NOMO-1 (cell line): ENCODE results near the gene NCKAP5.

Experiments used
- DNase-seq, 2 experiments: peaks; one replicate each; lab custom pipeline; 2025; ENCODE audit not compliant: unreplicated experiment in 2 of 2; lab: John Stamatoyannopoulos, UW

NCKAP5 gene

DNA sequence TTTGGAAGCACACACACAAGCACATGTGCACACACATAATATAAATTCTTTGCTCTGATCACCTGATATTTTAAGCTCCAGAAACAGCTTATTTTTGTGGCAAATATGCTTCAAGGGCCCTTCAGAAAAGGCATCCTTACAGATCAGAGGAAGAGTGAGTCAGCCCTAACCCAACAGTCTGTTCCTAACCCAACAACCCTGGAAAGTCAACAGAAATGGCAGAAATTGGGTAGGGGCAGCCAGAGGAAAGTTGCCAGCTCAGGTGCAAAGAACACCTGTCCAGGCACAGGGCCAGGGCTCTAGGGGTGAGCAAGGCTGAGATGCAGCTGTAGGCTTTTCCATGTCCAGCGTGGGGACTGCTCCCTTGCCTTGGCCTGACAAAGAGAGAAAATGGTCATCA lies 6.4 kb upstream of the NCKAP5 start:
- DNase-seq, result no peak

DNA sequence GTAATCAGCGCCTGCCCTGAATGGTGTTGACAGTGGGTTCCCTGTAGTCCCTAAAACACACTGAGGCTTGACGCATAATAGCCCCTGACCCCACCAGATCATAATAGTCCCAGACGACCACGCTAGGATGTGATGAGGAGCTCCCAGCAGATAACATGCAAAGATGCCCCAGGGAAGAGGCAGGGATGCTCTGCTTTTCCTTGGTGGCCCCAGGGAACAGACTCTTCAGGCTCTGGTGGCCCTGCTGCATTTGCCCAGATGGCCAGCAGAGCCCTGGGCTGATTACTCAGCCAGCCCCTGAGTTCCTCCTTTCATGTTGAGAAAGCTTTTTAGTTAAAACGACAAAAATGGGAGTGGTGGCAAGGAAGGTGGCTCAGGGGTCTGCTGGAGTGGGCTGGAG lies 5.9 kb upstream of the NCKAP5 start:
- no peak for DNase-seq

DNA sequence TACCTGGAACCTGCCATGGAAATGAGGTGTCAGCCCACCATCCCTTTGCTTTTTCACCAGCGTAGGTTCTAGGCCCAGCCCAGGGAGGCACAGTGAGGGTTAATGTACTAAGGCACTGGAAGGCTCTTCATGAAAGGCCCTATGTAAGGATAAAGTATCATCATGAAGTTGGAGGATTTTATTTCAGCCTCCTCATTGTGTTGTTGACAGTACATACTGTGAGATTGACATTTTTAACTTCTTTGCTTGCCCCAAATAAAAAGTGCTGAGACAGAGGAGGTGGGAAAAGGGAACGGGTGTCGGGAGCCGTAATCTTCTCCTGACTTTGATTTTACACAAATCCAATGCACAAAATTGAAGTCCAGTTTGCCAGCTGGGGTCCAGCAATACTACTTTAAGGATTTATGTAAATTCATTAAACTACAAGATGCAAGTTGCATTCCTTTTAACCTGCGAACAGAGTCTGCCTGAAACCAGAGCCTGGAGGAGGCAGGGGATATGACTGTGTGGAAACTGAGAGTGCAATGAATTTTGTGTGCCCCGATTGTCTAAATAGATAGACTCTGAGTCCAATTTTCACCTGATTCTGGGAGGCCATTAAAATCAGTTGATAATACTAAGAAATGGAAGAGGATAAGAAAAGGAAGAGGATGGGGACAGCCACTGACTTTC lies 5.4 kb upstream of the NCKAP5 start:
- no peak for DNase-seq

DNA sequence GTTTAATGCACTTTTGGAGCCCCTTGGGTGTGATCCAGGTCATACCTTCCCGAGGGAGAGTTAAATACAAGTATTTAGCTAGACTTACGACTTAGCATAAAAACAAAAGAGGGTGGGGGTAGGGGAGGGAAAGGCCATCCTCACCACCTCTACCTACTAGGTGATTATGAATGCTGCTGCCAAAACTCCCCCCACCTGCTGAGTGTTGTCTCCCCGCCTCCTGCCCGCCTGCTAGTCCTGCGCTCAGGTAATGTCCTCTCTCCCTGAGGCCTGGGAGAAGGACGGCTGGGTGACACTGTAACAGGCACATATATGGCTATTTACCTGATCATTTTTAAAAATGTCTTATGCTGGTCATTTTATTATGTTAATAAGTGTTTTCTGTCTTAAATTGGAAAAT lies 3.0 kb upstream of the NCKAP5 start:
- no peak for DNase-seq

DNA sequence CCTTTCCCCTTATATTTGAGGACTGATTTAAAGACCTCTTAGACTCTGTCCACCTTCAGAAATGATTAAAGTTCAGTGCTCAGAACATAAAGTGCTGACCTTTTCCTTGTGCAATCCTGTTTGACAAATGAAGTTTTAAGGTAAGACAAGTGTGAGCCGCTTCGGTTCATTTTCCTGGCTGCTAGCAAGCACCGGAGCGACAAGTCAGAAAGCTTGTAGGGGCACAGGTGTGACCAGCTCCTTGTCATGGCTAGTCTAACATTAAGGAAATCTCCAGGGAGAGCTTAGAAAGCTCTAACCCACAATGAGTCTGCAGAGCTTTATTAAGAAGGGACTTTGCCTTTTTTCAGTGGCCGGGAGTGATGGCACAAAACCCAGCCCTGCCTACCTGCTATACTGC lies 2.3 kb upstream of the NCKAP5 start:
- DNase-seq, result no peak

DNA sequence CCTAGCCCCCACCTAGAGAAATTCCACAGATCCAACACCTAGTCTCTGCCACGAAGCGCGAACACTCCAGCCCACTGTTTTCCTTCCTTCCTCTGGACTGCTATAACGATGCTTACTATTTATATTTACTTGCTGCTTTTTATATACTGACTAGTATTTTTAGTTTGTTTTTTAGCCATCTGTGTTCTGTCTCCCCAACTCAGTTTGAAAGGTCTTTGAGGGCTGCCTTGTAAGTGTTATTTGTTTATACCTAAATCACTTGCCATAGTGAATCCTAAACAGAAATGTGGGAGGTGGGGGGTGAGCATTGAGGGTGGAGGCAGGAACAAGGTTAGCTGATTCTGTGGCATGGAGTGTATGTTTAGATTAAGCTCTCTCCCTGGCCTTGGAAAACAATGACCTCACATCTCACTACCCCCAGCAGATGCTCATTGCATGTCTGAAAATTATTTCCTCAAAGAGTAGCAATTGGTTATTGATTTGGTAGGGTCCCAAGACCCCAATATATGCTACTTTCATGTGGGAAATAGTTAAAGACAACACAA lies 1.1 kb upstream of the NCKAP5 start:
- no peak for DNase-seq

DNA sequence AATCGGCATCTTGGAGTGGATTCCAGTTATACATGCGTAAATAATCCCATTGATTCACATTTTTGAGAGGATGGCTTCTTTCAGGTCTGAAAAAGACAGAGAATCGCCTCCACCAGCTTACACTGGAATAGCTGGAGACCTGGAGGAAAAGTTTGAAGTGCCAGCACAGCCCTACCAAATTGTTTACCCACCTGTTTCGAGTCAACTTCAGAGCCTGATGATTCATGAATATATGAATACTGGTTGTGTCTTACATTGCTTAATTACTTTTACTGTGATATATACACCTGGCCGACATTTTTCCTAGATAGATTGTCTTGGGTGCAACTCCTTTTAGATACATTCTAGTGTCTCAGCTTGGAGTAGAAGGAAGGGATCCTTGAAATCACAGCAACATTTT lies 335 bp upstream of the NCKAP5 start:
- DNase-seq, result no peak

DNA sequence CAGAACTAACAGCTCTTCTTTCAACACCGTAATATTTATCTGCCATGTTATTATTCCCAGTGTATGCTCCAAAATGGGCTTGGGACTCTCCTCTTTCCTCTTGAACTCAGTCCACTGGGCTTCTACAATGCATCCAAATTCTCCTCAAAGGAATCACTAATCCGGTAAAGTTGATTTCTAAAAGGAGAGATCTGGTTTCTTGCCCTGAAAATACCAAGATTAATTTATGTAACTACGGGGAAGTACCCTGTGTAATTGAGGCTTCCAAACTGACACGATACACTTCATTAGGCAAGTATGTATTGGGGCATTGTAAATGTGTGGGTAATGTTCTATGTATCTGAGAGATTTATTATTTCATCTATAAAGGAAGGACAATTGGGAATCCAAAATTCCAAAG lies 5.7 kb downstream of the NCKAP5 start:
- no peak for DNase-seq

DNA sequence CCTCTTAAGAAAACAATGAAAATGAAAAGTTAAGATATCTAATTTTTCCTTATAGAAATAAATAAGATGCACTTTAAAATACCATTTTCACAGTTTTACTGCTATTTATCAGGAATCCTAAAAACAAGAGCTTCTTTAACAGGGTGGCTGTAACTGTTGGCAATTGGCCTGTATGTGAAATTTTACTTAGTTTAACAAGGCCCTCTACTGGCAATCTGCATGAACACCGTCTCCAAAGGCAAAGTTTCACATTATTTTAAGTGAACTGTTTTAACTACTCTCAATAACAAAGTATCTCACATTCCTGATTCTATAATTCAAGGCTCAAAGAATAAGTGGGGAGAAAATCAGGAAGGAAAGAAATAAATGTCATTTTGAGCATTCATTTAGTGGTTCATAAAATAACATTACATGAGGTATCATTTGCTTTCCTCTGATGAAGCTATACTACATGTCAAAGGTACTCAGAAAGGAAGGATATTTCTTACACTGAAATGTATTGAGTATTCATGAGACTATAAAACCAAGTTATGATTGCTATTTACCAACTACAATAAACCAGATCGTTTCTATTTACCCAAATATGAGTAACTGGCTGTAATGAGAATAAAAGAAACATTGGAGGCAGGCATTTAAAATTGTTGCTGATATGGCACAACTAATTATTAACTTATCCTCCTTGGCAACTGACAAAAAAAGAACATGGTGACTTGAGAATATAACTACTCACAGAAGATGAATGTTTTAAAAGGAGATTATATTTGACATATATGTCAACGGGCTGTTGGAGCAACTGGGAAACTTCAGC lies 7.0 kb downstream of the NCKAP5 start:
- DNase-seq, result peak in 1 of 2 experiments; percentile 2

DNA sequence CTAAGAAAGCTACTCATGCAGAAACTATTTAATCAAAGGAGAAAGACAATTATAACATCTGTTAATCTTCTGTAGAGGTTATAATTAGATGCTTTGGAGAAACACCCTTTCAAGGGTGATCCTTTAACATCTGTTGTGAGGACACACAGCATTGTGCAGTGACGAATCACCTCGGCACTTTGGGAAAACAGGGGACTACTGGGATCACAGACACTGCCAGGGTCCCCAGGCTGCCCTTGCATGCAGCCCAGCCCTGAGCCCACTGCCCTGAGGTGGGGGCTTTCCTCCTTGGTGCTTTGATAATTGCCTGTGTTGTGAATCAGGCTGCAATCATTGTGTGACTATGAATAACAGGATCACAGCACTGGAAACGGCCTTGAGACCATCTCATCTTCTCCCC lies 10.6 kb downstream of the NCKAP5 start:
- DNase-seq, result no peak

DNA sequence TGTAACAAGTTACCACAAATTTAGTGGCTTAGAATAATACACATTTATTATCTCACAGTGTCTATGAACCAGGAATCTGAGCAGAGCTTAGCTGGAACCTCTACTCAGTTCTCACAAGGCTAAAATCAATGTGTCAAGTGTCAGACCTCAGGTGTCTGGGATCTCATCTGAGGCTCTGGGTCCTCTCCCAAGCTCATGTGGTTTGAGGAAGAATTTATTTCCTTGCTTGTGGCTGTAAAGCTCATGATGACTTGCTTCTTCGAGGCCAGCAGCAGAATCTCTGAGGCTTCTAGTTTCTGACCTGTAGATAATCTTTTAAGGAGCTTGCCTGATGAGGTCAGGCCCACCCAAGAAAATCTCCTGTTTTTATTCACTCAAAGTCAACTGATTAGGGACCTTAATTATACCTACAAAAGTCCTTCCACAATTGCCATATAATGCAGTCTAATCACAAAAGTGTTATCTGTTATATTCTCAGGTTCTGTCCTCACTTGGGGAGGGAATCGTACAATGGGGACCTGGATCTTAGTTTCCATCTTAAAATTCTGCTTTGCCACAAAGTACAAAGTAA lies 14.3 kb downstream of the NCKAP5 start:
- no peak for DNase-seq

DNA sequence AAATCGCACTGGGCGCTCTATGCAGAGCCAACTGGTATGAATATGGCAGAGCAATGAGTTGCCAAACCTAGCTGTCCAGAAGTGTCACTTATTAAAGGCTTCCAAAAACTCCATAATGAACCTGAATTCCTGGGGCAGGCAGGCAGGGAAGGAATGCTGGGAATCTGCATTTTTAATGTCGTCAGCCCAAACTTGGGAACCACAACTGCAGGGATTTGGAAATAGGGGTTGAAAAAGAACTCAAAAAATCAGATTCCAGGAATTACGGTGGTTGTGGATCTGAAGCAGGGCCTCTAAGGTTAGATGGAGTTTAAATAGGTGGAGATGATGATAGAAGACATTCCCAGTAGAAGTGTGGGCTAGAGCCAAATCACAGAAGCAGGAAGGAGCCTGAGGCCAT lies 15.0 kb downstream of the NCKAP5 start:
- no peak for DNase-seq

DNA sequence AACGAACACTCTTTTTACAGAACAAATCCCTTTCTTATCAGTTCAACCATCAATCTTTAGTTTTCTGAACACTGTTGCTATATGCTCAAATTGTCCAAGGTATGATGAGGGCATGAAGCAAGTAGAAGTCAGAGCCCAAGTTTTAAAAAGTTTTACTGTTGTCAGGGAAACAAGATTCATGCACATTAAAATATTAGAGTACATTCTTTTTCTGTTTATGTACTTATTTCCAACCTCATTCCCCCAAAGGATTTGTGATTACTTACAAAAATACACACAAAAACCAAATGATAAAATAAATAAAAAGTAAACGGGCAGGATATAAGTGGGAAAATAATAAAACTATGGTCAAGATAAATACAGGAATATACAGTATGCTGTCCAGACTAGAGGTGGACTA lies 15.4 kb downstream of the NCKAP5 start:
- DNase-seq, result no peak

DNA sequence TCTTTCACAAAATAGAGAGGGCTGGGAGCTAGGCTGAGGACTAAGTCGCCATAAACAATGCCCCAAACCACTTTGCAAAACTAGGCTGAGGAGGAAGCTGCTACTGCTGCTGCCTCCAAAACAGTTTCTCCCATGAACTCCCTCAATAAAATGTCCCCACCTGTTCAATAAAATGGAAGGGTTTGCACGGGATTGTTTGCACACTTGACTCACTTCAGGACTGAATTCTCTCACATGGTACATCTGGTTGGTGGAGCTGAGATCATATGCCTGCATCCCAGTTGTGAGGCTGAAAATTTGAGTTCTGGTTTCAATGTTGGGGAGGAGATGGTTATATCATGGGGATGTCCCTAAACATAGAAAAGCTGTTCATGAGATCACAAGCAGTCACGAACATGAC lies 26.5 kb downstream of the NCKAP5 start:
- DNase-seq, result no peak

DNA sequence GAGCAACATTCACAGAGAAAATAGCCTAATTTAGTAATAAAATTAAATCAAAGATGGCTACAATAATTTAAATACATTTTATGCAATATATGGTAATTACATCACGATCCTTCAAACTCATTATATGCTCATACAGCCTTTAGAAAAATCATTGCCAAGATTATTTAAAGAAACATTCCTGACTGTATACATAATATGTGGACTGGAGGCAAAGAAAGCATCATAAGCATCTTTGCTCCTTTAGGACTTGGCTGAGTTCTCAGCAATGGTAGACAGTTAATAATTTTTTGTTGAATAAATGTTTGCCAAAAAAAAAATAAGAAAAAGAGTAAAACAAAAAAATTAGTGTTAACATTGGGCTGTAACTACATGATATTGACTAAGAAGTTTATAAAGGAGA lies 26.9 kb downstream of the NCKAP5 start:
- no peak for DNase-seq

DNA sequence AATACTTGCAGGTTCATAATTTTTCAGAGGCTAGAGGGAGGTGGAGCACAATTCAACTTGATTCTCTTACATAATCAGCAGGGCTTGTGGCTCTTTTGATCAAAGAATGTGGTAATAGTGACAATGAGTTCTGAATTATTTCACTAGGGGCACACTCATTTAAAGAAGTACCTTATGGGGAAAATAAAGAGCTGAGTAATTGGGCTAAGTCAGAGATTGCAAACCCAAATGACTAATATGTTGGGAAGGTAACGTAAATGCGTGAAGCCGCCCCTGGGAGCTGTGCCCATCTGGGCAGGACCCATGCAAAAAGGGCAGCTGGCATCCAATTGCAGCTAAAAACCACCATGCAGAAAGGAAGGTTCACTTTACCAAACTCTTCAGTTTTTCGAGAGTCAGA lies 35.3 kb downstream of the NCKAP5 start:
- DNase-seq, result no peak

DNA sequence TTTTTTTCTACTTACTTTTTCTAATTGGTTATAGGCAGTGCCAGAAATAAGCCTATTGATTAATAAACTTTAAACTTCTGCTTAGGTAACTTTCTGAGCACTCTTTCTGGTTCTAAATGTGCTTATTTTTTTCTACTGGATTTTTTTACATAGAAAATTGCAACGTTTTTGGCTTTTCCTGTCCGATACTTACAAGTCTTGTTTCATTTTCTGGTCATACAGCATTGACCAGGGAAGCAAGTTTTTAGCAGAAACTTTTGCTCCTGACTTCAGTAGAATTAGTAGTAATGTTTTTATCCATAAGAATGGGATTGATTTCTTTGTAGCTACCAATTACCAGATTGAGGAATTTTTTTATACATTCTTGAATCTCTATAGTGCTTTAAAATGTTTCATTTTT lies 36.9 kb downstream of the NCKAP5 start:
- no peak for DNase-seq

DNA sequence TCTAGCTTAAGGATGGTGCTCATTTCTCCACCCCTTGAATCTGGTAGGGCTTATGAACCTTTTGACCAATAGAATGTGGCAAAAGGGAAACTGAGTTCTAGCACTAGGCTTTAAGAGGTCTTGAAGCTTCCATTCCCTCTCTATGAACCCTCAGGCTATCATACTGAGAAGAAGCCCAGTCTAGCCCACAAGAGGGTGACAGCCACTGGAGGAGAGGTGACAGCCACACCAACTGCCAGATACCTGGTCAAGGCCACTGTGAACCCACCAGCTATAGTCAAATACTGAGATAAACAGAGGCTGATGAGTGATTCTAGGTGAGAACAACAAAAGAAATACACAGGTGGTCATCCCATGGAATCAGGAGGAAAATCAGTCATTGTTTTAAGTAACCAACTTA lies 37.6 kb downstream of the NCKAP5 start:
- DNase-seq, result no peak

DNA sequence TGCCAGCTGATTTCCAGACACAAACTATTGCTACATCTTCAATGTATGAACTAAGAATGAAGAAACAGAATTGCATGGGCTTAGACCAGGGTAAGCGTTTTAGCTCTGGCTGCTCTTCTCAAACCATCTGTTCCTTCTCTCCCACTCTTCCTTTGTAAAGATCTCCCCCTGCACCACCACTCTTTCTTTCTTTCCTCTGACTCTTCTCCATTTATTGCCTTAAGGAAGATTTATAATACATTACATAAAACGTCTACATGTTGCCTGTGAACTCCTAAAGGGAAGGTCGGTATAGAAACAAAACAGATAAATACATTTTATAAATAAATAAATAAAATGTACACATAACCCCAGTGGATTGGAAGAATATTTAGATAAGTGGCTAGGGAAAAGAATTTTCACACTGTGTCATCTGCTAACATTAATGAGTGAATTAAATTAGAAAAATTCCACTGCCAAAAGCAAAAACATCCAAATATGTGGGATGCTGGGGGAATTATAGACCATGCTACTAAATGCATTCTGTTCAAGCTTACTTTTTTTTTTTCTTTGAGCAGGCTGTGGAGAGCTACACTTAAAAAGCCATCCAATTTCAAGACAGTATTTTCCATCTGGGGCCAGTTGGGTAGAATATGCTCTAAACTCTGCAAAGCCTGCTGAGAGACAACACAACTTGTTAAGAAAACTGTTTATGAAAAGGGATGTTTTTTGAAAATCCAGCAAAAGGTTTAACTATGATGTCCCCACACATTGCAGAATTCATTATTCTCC lies 41.5 kb downstream of the NCKAP5 start:
- no peak for DNase-seq

DNA sequence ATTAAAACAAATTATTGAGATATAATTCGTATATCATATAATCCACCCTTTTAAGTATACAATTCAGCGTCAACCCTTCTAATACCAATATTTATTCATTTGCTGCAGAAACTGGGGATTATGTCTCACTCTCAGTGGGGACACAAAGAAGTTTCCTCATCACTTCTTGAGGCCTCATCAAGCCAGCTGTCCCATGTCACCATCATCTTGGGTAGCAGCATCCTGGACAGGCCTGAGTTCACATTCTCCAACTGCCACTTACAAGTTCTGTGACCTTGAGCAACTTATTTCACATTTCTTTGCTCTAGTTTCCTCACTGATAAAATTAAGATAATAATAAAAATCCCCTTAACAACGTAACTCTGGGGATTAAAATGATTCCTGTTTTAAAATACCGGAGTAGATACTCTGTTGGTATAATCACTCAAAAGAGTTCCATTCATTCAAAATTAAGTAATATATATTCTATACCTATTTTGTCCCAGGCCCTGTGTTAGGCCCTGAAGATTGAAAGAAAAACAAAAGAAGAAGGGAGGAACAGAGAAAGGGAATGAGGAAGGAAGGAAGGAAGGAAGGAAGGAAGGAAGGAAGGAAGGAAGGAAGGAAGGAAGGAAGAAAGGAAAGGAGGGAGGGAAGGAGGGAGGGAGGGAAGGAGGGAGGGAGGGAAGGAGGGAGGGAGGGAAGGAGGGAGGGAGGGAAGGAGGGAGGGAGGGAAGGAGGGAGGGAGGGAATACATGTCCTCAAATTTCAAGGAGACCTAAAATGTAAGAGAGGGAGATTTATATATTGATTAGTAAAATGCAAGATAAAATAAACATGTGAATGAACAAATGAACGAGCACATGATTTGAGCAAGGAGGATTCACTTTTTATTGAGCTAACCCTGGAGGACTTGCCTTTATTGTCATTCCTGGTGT lies 42.4 kb downstream of the NCKAP5 start:
- DNase-seq, result no peak
